ENCODE results near the gene KRT7. TPM values are rescaled to one million over a fixed set of nuclear protein-coding genes. Genes with fewer than 3 reads are reported as not detected.
A peak's percentile ranks its signal among the peaks of the same experiment; 100 is the strongest.

KRT7 gene
- polyA plus RNA-seq, 1 of the 3 experiments (the other 2 are of a cell fraction), result 5.4 TPM

DNA sequence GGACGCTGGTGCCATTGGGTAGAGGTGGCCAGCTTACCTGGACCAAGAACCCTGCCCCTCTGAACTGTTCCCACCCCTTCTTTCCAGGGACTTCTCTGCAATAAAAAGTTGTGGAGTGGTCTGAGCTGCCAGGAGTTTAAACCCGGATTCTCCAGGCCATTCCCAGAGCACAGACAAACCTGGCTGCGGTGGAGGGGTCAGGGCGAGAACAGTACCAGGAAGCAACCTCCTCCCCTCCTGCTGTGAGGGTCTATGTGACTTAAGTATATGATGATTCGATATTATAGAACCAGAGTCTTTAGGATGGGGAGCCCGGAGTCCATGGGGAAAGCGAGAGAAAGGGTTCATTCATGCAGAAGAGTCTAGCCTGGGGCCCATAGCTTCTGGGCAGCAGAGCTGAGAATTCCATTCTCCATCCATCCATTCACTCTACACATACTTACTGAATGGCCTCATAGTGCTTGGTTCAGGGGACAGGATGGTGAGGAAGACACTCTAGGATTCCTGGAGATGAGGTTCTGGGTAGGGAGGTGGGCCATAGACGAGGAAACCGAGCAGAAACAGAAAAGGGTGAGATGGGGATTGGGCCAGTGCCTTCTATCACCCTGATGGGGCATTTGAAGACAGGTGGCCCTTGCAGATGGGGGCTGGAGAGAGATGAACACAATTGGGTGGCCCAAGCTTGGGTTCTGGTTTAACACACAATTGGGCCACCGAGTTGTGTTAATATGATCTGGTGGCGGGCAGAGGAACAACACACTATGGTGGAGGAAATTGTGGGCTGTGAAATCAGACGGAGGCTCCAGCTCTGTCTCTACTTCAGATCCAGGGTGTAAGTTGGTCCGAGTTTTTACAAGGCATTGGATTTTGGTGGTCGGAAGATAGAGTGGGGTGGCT lies 46.6 kb downstream of the KRT7 start (continued):
- TF ChIP-seq, protein P1, sequence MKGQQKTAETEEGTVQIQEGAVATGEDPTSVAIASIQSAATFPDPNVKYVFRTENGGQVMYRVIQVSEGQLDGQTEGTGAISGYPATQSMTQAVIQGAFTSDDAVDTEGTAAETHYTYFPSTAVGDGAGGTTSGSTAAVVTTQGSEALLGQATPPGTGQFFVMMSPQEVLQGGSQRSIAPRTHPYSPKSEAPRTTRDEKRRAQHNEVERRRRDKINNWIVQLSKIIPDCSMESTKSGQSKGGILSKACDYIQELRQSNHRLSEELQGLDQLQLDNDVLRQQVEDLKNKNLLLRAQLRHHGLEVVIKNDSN (IDR thresholded peaks at IDR 0.05; ENCODE audit: borderline replicate concordance, low read depth), result no peak
- TF ChIP-seq NFIC (IDR thresholded peaks at IDR 0.05; ENCODE audit: borderline replicate concordance) (no peak), RFX5 (IDR thresholded peaks at IDR 0.05; ENCODE audit: low read length) (no peak), GABPA (IDR thresholded peaks at IDR 0.05; ENCODE audit: low read depth) (no peak), EP300 (IDR thresholded peaks at IDR 0.05; ENCODE audit: borderline replicate concordance in 1 of 2, low read depth in 1 of 2, low read length in 1 of 2) (no peak), FOXJ3 (CRISPR knock-in tag; IDR thresholded peaks at IDR 0.05) (no peak)

DNA sequence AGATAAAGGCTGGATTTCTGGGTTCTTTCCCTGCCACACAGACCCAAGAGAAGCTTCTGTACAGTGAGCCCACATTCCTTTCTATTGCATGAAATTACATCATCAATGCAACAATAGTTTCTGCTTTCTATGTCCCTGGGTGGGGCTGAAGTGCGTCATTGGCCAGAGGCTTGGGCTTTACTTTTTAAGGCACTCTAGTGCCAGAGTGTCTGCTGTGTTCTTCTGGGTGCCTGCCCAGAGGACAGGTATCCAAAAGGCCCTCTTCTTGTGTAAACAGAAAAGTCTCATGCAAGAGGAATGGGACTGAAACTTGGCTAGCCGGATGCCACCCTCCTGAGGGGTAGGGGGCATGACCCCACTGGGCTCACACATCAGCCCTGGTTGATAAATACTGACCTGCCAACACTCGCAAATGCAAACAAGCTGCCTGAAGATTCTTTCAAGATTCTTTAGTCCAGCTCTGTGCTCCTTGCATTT lies 47.3 kb downstream of the KRT7 start:
- Histone ChIP-seq H4K20me1 (ENCODE audit: insufficient read depth) (no peaks in the 10 kb centered on the region), H3K9ac (peak overlapping the region; percentile 71), H3K36me3 (replicated peaks in 1 of 2; ENCODE audit: control insufficient read depth in 1 of 2, insufficient read depth in 2 of 2, low read length in 1 of 2) (no peaks in the 10 kb centered on the region), H3K79me2 (ENCODE audit: insufficient read depth) (no peaks in the 10 kb centered on the region), H2AFZ (ENCODE audit: low read depth) (no peak overlapping the region), H3K4me2 (peak overlapping the region; percentile 67), H3K4me1 (ENCODE audit: control insufficient read depth in 1 of 2, insufficient read depth in 2 of 2, low read depth in 1 of 2, low read length in 1 of 2) (peaks cover 11 to 37% of the 10 kb centered on the region in 2 experiments; a peak in 3 of 4 replicates), H3K9me3 (no peaks in the 10 kb centered on the region), H3K27ac (ENCODE audit: low read depth in 2 of 2, low read length in 1 of 2) (peak overlapping the region; percentile 62 to 97; a peak in 3 of 4 replicates), H3K9me2 (no peaks in the 10 kb centered on the region), H3K27me3 (ENCODE audit: insufficient read depth) (no peaks in the 10 kb centered on the region), H3K4me3 (ENCODE audit: low read depth in 2 of 2, low read length in 1 of 2) (no peak overlapping the region), H3F3A (replicated peaks; ENCODE audit: insufficient read depth) (peaks cover 43% of the 10 kb centered on the region)
- no peak for DNase-seq
- POLR2A ChIA-PET, result no interaction called here
- TF ChIP-seq TEAD4 (IDR thresholded peaks at IDR 0.05; ENCODE audit: borderline replicate concordance, insufficient read depth) (no peak), RXRA (IDR thresholded peaks at IDR 0.05; ENCODE audit: borderline replicate concordance, low read depth) (peak; percentile 27; the same call in 1 of the 2 replicates), POLR2AphosphoS5 (IDR thresholded peaks at IDR 0.05; ENCODE audit: low read depth, low read length) (no peak), NFIC (IDR thresholded peaks at IDR 0.05; ENCODE audit: borderline replicate concordance) (peak; percentile 36; the same call in 1 of the 2 replicates), FOSL2 (IDR thresholded peaks at IDR 0.05; ENCODE audit: borderline replicate concordance, low read depth) (peak; percentile 14; the same call in 1 of the 2 replicates), SIN3A (IDR thresholded peaks at IDR 0.05; ENCODE audit: borderline replicate concordance, low read depth, low read length) (no peak), EP300 (IDR thresholded peaks at IDR 0.05; ENCODE audit: borderline replicate concordance in 1 of 2, low read depth in 1 of 2, low read length in 1 of 2) (peak in 1 of 2 experiments; percentile 62; a peak in 1 of 4 replicates), TCF12 (IDR thresholded peaks at IDR 0.05) (peak; percentile 48; the same call in 1 of the 2 replicates)
- TF ChIP-seq, protein P1 (IDR thresholded peaks at IDR 0.05; ENCODE audit: borderline replicate concordance, low read depth), result no peak
- TF ChIP-seq, protein P2, sequence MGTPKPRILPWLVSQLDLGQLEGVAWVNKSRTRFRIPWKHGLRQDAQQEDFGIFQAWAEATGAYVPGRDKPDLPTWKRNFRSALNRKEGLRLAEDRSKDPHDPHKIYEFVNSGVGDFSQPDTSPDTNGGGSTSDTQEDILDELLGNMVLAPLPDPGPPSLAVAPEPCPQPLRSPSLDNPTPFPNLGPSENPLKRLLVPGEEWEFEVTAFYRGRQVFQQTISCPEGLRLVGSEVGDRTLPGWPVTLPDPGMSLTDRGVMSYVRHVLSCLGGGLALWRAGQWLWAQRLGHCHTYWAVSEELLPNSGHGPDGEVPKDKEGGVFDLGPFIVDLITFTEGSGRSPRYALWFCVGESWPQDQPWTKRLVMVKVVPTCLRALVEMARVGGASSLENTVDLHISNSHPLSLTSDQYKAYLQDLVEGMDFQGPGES (IDR thresholded peaks at IDR 0.05; ENCODE audit: low read depth, low read length), result no peak
- TF ChIP-seq, protein P3, sequence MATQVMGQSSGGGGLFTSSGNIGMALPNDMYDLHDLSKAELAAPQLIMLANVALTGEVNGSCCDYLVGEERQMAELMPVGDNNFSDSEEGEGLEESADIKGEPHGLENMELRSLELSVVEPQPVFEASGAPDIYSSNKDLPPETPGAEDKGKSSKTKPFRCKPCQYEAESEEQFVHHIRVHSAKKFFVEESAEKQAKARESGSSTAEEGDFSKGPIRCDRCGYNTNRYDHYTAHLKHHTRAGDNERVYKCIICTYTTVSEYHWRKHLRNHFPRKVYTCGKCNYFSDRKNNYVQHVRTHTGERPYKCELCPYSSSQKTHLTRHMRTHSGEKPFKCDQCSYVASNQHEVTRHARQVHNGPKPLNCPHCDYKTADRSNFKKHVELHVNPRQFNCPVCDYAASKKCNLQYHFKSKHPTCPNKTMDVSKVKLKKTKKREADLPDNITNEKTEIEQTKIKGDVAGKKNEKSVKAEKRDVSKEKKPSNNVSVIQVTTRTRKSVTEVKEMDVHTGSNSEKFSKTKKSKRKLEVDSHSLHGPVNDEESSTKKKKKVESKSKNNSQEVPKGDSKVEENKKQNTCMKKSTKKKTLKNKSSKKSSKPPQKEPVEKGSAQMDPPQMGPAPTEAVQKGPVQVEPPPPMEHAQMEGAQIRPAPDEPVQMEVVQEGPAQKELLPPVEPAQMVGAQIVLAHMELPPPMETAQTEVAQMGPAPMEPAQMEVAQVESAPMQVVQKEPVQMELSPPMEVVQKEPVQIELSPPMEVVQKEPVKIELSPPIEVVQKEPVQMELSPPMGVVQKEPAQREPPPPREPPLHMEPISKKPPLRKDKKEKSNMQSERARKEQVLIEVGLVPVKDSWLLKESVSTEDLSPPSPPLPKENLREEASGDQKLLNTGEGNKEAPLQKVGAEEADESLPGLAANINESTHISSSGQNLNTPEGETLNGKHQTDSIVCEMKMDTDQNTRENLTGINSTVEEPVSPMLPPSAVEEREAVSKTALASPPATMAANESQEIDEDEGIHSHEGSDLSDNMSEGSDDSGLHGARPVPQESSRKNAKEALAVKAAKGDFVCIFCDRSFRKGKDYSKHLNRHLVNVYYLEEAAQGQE (IDR thresholded peaks at IDR 0.05; ENCODE audit: low read depth, low read length), result peak; percentile 17; the same call in 1 of the 2 replicates
- TF ChIP-seq, protein P4, sequence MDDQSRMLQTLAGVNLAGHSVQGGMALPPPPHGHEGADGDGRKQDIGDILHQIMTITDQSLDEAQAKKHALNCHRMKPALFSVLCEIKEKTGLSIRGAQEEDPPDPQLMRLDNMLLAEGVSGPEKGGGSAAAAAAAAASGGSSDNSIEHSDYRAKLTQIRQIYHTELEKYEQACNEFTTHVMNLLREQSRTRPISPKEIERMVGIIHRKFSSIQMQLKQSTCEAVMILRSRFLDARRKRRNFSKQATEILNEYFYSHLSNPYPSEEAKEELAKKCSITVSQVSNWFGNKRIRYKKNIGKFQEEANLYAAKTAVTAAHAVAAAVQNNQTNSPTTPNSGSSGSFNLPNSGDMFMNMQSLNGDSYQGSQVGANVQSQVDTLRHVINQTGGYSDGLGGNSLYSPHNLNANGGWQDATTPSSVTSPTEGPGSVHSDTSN (IDR thresholded peaks at IDR 0.05), result peak; percentile 4; the same call in 1 of the 2 replicates
- WGBS (ENCODE audit: low lambda C conversion rate), result 31% methylated on average over 3 of the region's 3 CpGs
- CTCF ChIA-PET, result interaction anchor here (1.3 to 8.2 kb wide), 15 partner anchors 14 to 126 kb away, joined by 5 to 80 read pairs (median 13); no protein-coding TSS in a partner anchor

All from SK-N-SH (cell line).